Neural cell (in vitro differentiated cells): ENCODE measurements around the gene ETV6. TPM values are rescaled to one million over a fixed set of nuclear protein-coding genes. Genes with fewer than 3 reads are reported as not detected.

Experiments
- H2AFZ ChIP-seq: fragments of 200-600, 300-800 bp; sonication (generic), shearing (Covaris generic); 2 replicates; pipeline ENCODE4 v1.6.0; 2014; ENCODE audit warnings: low read depth, mild to moderate bottlenecking, antibody characterized with exemption, low read length, moderate library complexity
- H3F3A ChIP-seq: fragments of 200-600 bp; shearing (Covaris generic); 2 replicates; pipeline ENCODE4 v1.6.1; 2016; ENCODE audit warnings: mild to moderate bottlenecking, moderate library complexity, mixed read lengths, antibody characterized with exemption, low read length; ENCODE audit not compliant: insufficient read depth, poor library complexity, severe bottlenecking
- H3K27ac ChIP-seq: fragments of 200-600, 300-800 bp; sonication (generic), shearing (Covaris generic); 2 replicates; pipeline ENCODE4 v1.5.1; 2014; ENCODE audit warnings: mild to moderate bottlenecking, low read length, moderate library complexity
- H3K27me3 ChIP-seq: fragments of 300-800, 200-600 bp; sonication (generic), shearing (Covaris generic); 2 replicates; pipeline ENCODE4 v1.6.0; 2014; ENCODE audit warnings: mild to moderate bottlenecking, low read depth, low read length, moderate library complexity; ENCODE audit not compliant: insufficient read depth
- H3K36me3 ChIP-seq: fragments of 300-800, 200-600 bp; sonication (generic), shearing (Covaris generic); 2 replicates; pipeline ENCODE4 v1.5.1; 2014; ENCODE audit warnings: mild to moderate bottlenecking, antibody characterized with exemption, low read length, moderate library complexity; ENCODE audit not compliant: insufficient read depth
- H3K4me2 ChIP-seq: fragments of 300-800, 200-600 bp; sonication (generic), shearing (Covaris generic); 2 replicates; pipeline ENCODE4 v1.6.0; 2014; ENCODE audit warnings: mild to moderate bottlenecking, low read length
- H3K4me3 ChIP-seq: fragments of 300-800, 200-600 bp; sonication (generic), shearing (Covaris generic); 2 replicates; pipeline ENCODE4 v1.5.1; 2014; ENCODE audit warnings: mild to moderate bottlenecking, low read length, moderate library complexity
- H3K79me2 ChIP-seq: fragments of 200-600 bp; shearing (Covaris generic); replicated peaks from 2 replicates; pipeline ENCODE4 v1.6.0; 2014; ENCODE audit warnings: mild to moderate bottlenecking, low read length, moderate library complexity; ENCODE audit not compliant: insufficient read depth
- H3K9ac ChIP-seq: fragments of 300-800, 200-600 bp; sonication (generic), shearing (Covaris generic); 2 replicates; pipeline ENCODE4 v1.6.1; 2016; ENCODE audit warnings: mild to moderate bottlenecking, low read length, mixed read lengths
- H3K9me2 ChIP-seq: fragments of 200-600 bp; shearing (Covaris generic); 2 replicates; pipeline ENCODE4 v1.6.1; 2016; ENCODE audit warnings: mild to moderate bottlenecking, low read length, mixed read lengths; ENCODE audit not compliant: insufficient read depth
- H3K9me3 ChIP-seq: fragments of 200-600, 300-800 bp; sonication (generic), shearing (Covaris generic); 2 replicates; pipeline ENCODE4 v1.6.1; 2016; ENCODE audit warnings: mild to moderate bottlenecking, mixed run types, low read length, moderate library complexity, mixed read lengths
- H4K20me1 ChIP-seq: fragments of 200-600 bp; shearing (Covaris generic); 2 replicates; pipeline ENCODE4 v1.6.1; 2016; ENCODE audit warnings: mild to moderate bottlenecking, mixed run types; ENCODE audit not compliant: insufficient read depth
- EP300 ChIP-seq: fragments of 450-650 bp; conservative IDR thresholded peaks from 2 replicates; pipeline ENCODE4 v1.6.1; 2014; ENCODE audit warnings: antibody characterized with exemption, mild to moderate bottlenecking, moderate library complexity; ENCODE audit not compliant: poor library complexity, severe bottlenecking
- EZH2 ChIP-seq: fragments of 200-600, 300-800 bp; shearing (Covaris generic), sonication (generic); IDR thresholded peaks from 2 replicates; pipeline ENCODE4 v1.6.1; 2014; ENCODE audit warnings: antibody characterized with exemption, low read length, borderline replicate concordance, mild to moderate bottlenecking; ENCODE audit not compliant: insufficient read depth, poor library complexity, severe bottlenecking
- MXI1 ChIP-seq: fragments of 450-650 bp; conservative IDR thresholded peaks from 2 replicates; pipeline ENCODE4 v1.6.1; 2014; ENCODE audit warnings: antibody characterized with exemption, mild to moderate bottlenecking; ENCODE audit not compliant: poor library complexity, severe bottlenecking
- POLR2AphosphoS5 ChIP-seq: IDR thresholded peaks from 2 replicates; pipeline ENCODE4 v1.6.1; 2012
- RAD21 ChIP-seq: fragments of 450-650 bp; conservative IDR thresholded peaks from 2 replicates; pipeline ENCODE4 v1.6.1; 2014; ENCODE audit warnings: antibody characterized with exemption, mild to moderate bottlenecking, moderate library complexity
- SMC3 ChIP-seq: fragments of 450-650 bp; conservative IDR thresholded peaks from 2 replicates; pipeline ENCODE4 v1.6.1; 2014; ENCODE audit warnings: antibody characterized with exemption, mild to moderate bottlenecking, moderate library complexity; ENCODE audit not compliant: poor library complexity
- TAF1 ChIP-seq: IDR thresholded peaks from 2 replicates; pipeline ENCODE4 v1.6.1; 2012; ENCODE audit warnings: low read depth
- polyA plus RNA-seq: library from polyadenylated mRNA; depleted of rRNA; stranded (reverse); fragments of >200 nt; gene quantifications from 2 replicates; pipeline ENCODE4 v1.2.3, GENCODE V29; 2014
- TF ChIP-seq, protein P1 (sequence below): fragments of 450-650 bp; IDR thresholded peaks from 2 replicates; pipeline ENCODE4 v1.5.1; 2014; ENCODE audit warnings: antibody characterized with exemption, mild to moderate bottlenecking, moderate library complexity; ENCODE audit not compliant: poor library complexity, severe bottlenecking
- TF ChIP-seq, protein P2 (sequence below): IDR thresholded peaks from 2 replicates; pipeline ENCODE4 v1.6.1; 2012; ENCODE audit warnings: borderline replicate concordance

The ETV6 gene
- polyA plus RNA-seq, 1 donor from 2014 or later = 1.6 TPM

DNA sequence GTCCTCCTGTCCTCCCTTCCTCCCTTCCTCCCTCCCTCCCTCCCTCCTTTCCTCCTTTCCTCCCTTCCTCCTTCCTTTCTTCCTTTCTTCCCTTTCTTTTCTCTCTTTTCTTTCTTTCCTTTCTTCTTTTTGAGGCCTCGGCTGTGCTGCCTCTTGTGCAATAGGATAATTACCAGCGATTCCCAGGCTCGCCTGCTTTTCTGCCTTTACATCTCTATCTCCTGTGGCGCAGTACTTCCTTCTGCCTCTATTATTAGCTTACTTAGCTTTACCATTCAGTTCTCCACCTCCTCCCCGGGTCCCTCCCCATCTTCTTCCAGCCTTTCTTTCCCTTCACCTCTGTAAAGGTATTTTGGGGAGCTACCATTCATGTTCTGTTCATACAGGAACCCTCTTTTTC, 19.9 kb downstream of the ETV6 start:
- no peak overlapping the region for H2AFZ ChIP-seq
- no peak overlapping the region for H3K9ac ChIP-seq
- H3K9me2 ChIP-seq = no peaks in the 10 kb centered on the region
- H3K27me3 ChIP-seq = no peaks in the 10 kb centered on the region
- no peak overlapping the region for H3K27ac ChIP-seq
- no peak overlapping the region for H3K4me3 ChIP-seq
- no peaks in the 10 kb centered on the region for H3K9me3 ChIP-seq
- H3K36me3 ChIP-seq = no peaks in the 10 kb centered on the region
- no peaks in the 10 kb centered on the region for H3K79me2 ChIP-seq
- TF ChIP-seq POLR2AphosphoS5 (no peak), MXI1 (no peak), RAD21 (no peak), EZH2 (no peak)
- no peak overlapping the region for H3K4me2 ChIP-seq
- H3F3A ChIP-seq = no peaks in the 10 kb centered on the region
- no peaks in the 10 kb centered on the region for H4K20me1 ChIP-seq

DNA sequence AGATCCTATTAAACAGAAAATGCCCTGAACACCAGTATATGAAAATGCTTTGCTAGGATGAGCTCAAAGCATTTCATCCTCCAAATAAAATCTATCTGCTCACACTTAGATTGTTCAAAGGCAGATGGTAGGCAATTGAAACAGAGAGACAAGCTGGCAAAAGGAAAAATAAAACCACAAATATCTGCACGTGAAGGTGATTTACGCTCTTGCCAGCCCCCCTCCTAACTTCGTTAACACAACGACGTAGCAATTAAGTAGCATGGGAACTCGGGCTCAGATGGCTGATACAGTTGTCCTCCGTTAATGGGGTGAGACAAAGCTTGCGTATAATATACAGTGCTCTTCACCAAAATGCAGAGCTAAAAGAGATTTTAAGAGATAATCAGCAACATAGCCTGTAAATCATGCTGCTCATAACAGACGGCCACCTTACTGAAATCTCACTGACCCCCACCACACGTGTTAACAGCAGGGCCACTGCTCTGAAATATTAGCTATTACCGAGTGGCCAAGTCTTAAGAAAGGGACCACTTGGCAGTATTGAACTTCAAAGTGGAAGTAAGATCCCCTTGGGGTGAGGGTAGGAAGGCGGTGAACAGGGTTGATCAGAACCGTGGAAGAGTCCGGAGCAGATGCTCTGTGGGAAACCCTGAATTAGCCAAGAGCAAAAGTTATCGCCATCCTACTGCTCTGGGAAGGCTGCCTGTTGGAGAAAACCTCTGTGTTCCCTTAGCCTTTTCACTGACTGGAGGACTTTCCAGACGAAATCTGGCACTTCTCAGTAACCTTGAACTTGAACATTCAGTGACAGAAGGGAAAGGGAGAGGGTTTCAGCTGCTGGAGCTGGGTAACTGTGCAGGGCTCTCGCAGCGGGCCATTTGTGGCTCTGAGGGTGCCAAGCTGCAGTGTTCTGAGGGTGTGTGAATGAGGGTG, 23.1 kb downstream of the ETV6 start:
- H3K36me3 ChIP-seq = no peaks in the 10 kb centered on the region
- H3K9ac ChIP-seq = no peak overlapping the region
- H3K4me3 ChIP-seq = no peak overlapping the region
- TF ChIP-seq, protein P1, sequence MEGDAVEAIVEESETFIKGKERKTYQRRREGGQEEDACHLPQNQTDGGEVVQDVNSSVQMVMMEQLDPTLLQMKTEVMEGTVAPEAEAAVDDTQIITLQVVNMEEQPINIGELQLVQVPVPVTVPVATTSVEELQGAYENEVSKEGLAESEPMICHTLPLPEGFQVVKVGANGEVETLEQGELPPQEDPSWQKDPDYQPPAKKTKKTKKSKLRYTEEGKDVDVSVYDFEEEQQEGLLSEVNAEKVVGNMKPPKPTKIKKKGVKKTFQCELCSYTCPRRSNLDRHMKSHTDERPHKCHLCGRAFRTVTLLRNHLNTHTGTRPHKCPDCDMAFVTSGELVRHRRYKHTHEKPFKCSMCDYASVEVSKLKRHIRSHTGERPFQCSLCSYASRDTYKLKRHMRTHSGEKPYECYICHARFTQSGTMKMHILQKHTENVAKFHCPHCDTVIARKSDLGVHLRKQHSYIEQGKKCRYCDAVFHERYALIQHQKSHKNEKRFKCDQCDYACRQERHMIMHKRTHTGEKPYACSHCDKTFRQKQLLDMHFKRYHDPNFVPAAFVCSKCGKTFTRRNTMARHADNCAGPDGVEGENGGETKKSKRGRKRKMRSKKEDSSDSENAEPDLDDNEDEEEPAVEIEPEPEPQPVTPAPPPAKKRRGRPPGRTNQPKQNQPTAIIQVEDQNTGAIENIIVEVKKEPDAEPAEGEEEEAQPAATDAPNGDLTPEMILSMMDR = no peak
- TF ChIP-seq RAD21 (no peak), EZH2 (no peak)
- no peak overlapping the region for H3K27ac ChIP-seq
- H3K9me3 ChIP-seq = no peaks in the 10 kb centered on the region
- H3K9me2 ChIP-seq = no peaks in the 10 kb centered on the region
- no peaks in the 10 kb centered on the region for H4K20me1 ChIP-seq
- no peaks in the 10 kb centered on the region for H3K27me3 ChIP-seq
- H3K79me2 ChIP-seq = no peaks in the 10 kb centered on the region
- no peak overlapping the region for H2AFZ ChIP-seq
- H3K4me2 ChIP-seq = no peak overlapping the region
- no peaks in the 10 kb centered on the region for H3F3A ChIP-seq

DNA sequence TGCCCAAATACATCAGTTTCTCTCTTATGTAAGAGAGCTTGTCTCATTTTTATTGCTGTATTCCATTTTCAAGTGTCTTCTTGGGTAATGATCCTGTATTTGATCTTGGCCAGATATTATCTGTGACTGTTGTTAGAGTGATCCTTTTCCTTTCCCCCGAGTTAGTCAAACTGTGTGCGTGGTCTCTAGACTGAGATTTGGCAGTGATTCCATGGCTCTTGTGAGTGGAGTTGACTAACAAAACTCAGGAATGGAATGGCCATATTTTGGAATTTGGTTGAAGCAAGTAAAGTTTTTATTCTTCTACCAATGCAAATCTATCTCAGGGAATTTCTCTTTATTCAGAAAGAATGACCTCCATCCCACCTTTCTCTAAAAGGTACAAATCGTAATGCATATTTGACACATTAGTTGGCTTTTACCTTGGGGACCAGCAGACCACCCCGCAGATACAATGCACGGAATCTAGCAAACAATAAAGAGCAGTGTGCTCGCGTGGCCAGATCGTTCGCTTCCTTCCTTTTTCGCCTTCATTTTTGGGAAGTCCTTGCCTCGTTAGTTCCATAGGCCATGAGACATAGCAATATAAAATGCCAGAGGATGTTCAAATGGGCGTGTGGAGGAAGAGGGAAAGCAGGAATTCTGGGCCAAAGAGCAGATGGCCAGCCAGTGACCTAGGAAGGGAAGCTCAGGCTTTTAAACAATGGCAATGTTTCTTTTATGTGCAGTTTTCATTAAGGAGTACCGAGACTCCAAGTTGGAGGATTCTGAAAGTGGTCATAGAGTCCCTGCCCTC, 24.4 kb downstream of the ETV6 start:
- H3K9me3 ChIP-seq = no peaks in the 10 kb centered on the region
- no peak overlapping the region for H3K4me2 ChIP-seq
- no peaks in the 10 kb centered on the region for H3K27me3 ChIP-seq
- H3K9me2 ChIP-seq = no peaks in the 10 kb centered on the region
- H3K36me3 ChIP-seq = no peaks in the 10 kb centered on the region
- H3F3A ChIP-seq = no peaks in the 10 kb centered on the region
- no peak overlapping the region for H3K9ac ChIP-seq
- H4K20me1 ChIP-seq = no peaks in the 10 kb centered on the region
- H3K79me2 ChIP-seq = no peaks in the 10 kb centered on the region
- no peak overlapping the region for H2AFZ ChIP-seq
- H3K27ac ChIP-seq = no peak overlapping the region
- no peak for TF ChIP-seq RAD21
- TF ChIP-seq, protein P2, sequence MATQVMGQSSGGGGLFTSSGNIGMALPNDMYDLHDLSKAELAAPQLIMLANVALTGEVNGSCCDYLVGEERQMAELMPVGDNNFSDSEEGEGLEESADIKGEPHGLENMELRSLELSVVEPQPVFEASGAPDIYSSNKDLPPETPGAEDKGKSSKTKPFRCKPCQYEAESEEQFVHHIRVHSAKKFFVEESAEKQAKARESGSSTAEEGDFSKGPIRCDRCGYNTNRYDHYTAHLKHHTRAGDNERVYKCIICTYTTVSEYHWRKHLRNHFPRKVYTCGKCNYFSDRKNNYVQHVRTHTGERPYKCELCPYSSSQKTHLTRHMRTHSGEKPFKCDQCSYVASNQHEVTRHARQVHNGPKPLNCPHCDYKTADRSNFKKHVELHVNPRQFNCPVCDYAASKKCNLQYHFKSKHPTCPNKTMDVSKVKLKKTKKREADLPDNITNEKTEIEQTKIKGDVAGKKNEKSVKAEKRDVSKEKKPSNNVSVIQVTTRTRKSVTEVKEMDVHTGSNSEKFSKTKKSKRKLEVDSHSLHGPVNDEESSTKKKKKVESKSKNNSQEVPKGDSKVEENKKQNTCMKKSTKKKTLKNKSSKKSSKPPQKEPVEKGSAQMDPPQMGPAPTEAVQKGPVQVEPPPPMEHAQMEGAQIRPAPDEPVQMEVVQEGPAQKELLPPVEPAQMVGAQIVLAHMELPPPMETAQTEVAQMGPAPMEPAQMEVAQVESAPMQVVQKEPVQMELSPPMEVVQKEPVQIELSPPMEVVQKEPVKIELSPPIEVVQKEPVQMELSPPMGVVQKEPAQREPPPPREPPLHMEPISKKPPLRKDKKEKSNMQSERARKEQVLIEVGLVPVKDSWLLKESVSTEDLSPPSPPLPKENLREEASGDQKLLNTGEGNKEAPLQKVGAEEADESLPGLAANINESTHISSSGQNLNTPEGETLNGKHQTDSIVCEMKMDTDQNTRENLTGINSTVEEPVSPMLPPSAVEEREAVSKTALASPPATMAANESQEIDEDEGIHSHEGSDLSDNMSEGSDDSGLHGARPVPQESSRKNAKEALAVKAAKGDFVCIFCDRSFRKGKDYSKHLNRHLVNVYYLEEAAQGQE = no peak
- TF ChIP-seq, protein P1 = no peak
- no peak for TF ChIP-seq TAF1
- TF ChIP-seq EP300 = no peak
- no peak for TF ChIP-seq EZH2
- TF ChIP-seq MXI1 = no peak
- TF ChIP-seq POLR2AphosphoS5 = no peak
- TF ChIP-seq SMC3 = no peak
- H3K4me3 ChIP-seq = no peak overlapping the region
